GM12878 (cell line): Measurements from ENCODE around the gene RANBP3. TPM values are rescaled to one million over a fixed set of nuclear protein-coding genes. Genes with fewer than 3 reads are reported as not detected.
A peak's percentile ranks its signal among the peaks of the same experiment; 100 is the strongest.

Source experiments
- BCLAF1 ChIP-seq: fragments of 450-650 bp; IDR thresholded peaks from 2 replicates; pipeline ENCODE4 v1.6.1; 2017; ENCODE audit warnings: antibody characterized with exemption, mild to moderate bottlenecking, moderate library complexity
- CBFB ChIP-seq: IDR thresholded peaks from 2 replicates; pipeline ENCODE4 v1.6.1; 2016; ENCODE audit warnings: antibody characterized with exemption, low read depth
- CHD4 ChIP-seq: fragments of 200-600 bp; sonication (generic); IDR thresholded peaks from 2 replicates; pipeline ENCODE4 v1.6.1; 2016; ENCODE audit warnings: mild to moderate bottlenecking
- E4F1 ChIP-seq: fragments of 450-650 bp; IDR thresholded peaks from 2 replicates; pipeline ENCODE4 v1.6.1; 2018; ENCODE audit warnings: borderline replicate concordance, mild to moderate bottlenecking; ENCODE audit not compliant: partially characterized antibody
- FOXM1 ChIP-seq: IDR thresholded peaks from 2 replicates; pipeline ENCODE4 v1.6.1; 2012; ENCODE audit warnings: low read depth, mild to moderate bottlenecking, inconsistent platforms, low read length, moderate library complexity
- HCFC1 ChIP-seq: fragments of 150-350 bp; IDR thresholded peaks from 2 replicates; pipeline ENCODE4 v1.6.1; 2014; ENCODE audit warnings: low read length
- HDGF ChIP-seq: fragments of 450-650 bp; IDR thresholded peaks from 2 replicates; pipeline ENCODE4 v1.6.1; 2016; ENCODE audit warnings: antibody characterized with exemption
- KAT2A ChIP-seq: conservative IDR thresholded peaks from 2 replicates; pipeline ENCODE4 v1.6.1; 2011; ENCODE audit warnings: low read depth, low read length; ENCODE audit not compliant: control insufficient read depth
- MAX ChIP-seq: IDR thresholded peaks from 2 replicates; pipeline ENCODE4 v1.6.1; 2012; ENCODE audit warnings: low read depth, low read length, improper control_type of control experiment
- MEF2B ChIP-seq: fragments of 450-650 bp; IDR thresholded peaks from 2 replicates; pipeline ENCODE4 v1.6.1; 2018; ENCODE audit warnings: mild to moderate bottlenecking, moderate library complexity; ENCODE audit not compliant: partially characterized antibody, poor library complexity, severe bottlenecking
- MTA2 ChIP-seq: fragments of 450-650 bp; IDR thresholded peaks from 2 replicates; pipeline ENCODE4 v1.6.1; 2016; ENCODE audit warnings: low read depth, mild to moderate bottlenecking, moderate library complexity
- MTA3 ChIP-seq: IDR thresholded peaks from 2 replicates; pipeline ENCODE4 v1.6.1; 2012; ENCODE audit warnings: low read length, inconsistent platforms, borderline replicate concordance
- NR2F1 ChIP-seq: fragments of 450-650 bp; conservative IDR thresholded peaks from 2 replicates; pipeline ENCODE4 v1.6.1; 2017; ENCODE audit warnings: mild to moderate bottlenecking
- PAX5 ChIP-seq: IDR thresholded peaks from 2 replicates; pipeline ENCODE4 v1.6.1; 2011; ENCODE audit warnings: low read depth, low read length, borderline replicate concordance
- SMAD5 ChIP-seq: IDR thresholded peaks from 2 replicates; pipeline ENCODE4 v1.6.1; 2016; ENCODE audit warnings: antibody characterized with exemption, low read depth
- SMC3 ChIP-seq: IDR thresholded peaks from 2 replicates; pipeline ENCODE4 v1.6.1; 2011; ENCODE audit warnings: low read length, improper control_type of control experiment, borderline replicate concordance
- STAT1 ChIP-seq: fragments of 450-650 bp; conservative IDR thresholded peaks from 2 replicates; pipeline ENCODE4 v1.6.1; 2014; ENCODE audit warnings: antibody characterized with exemption, mild to moderate bottlenecking
- SUPT20H ChIP-seq: IDR thresholded peaks from 2 replicates; pipeline ENCODE4 v1.6.1; 2011; ENCODE audit warnings: low read depth, mild to moderate bottlenecking, low read length, moderate library complexity, borderline replicate concordance; ENCODE audit not compliant: control insufficient read depth
- TARDBP ChIP-seq: IDR thresholded peaks from 2 replicates; pipeline ENCODE4 v1.6.1; 2016; ENCODE audit warnings: borderline replicate concordance
- TCF3 ChIP-seq: IDR thresholded peaks from 2 replicates; pipeline ENCODE4 v1.6.1; 2012; ENCODE audit warnings: low read depth, mild to moderate bottlenecking, low read length, borderline replicate concordance; ENCODE audit not compliant: insufficient read depth
- YY1 ChIP-seq: IDR thresholded peaks from 2 replicates; pipeline ENCODE4 v1.6.1; 2011; ENCODE audit warnings: low read depth, mild to moderate bottlenecking, low read length
- polyA plus RNA-seq, 11 experiments: library from polyadenylated mRNA; depleted of rRNA in 4 of 11; unstranded in 6 of 11; stranded (reverse) in 5 of 11; fragments of >200 nt; fragmentation: Nextera tagmentation in 4 of 11; fragmentation: Illumina TruSeq in 1 of 11; extraction: Ambion mirVana in 4 of 11; extraction: Trizol in 1 of 11; gene quantifications; 1 replicate in 1 of 11; 2 replicates in 10 of 11; pipeline versions ENCODE4 v1.2.1 to v1.2.3, GENCODE V29; 2011 to 2016; ENCODE audit warnings: inconsistent platforms in 2 of 11, missing spikeins in 2 of 11, low read depth in 1 of 11
- total RNA-seq, 4 experiments: library from RNA; depleted of rRNA in 3 of 4; stranded (reverse); fragments of >200 nt in 3 of 4; fragmentation: Illumina TruSeq in 1 of 4; extraction: Trizol in 1 of 4; gene quantifications; 2 replicates each; pipeline versions ENCODE4 v1.2.1 to v1.2.3, GENCODE V29; 2013 to 2021
- TF ChIP-seq, protein P1 (sequence below): IDR thresholded peaks from 2 replicates; pipeline ENCODE4 v1.6.1; 2011; ENCODE audit warnings: low read depth, low read length, improper control_type of control experiment, borderline replicate concordance
- TF ChIP-seq, protein P2 (sequence below): fragments of 450-650 bp; IDR thresholded peaks from 2 replicates; pipeline ENCODE4 v1.6.1; 2017; ENCODE audit warnings: borderline replicate concordance

Gene RANBP3
- total and polyA plus RNA-seq, 10 of the 15 experiments (the other 5 are each of a cell fraction or from before 2014, with no cell fraction given): 1.1 to 81.6 (median 60.0) TPM

- TF ChIP-seq E4F1 (peak; percentile 68), HCFC1 (no peak), SUPT20H (no peak), HDGF (peak; percentile 99), CBFB (no peak), FOXM1 (no peak), STAT1 (peak; percentile 83; the same call in 1 of the 2 replicates), SMAD5 (no peak), TARDBP (no peak), YY1 (peak; percentile 60; the same call in 1 of the 2 replicates), MTA3 (no peak), NR2F1 (peak; percentile 48; the same call in 1 of the 2 replicates), CHD4 (no peak), PAX5 (no peak; the same call in 1 of the 2 replicates), MTA2 (no peak), SMC3 (no peak), BCLAF1 (no peak), MEF2B (no peak), MAX (no peak; the same call in 1 of the 2 replicates), KAT2A (no peak), TCF3 (peak; percentile 76)
- TF ChIP-seq, protein P1, sequence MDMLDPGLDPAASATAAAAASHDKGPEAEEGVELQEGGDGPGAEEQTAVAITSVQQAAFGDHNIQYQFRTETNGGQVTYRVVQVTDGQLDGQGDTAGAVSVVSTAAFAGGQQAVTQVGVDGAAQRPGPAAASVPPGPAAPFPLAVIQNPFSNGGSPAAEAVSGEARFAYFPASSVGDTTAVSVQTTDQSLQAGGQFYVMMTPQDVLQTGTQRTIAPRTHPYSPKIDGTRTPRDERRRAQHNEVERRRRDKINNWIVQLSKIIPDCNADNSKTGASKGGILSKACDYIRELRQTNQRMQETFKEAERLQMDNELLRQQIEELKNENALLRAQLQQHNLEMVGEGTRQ: no peak
- TF ChIP-seq, protein P2, sequence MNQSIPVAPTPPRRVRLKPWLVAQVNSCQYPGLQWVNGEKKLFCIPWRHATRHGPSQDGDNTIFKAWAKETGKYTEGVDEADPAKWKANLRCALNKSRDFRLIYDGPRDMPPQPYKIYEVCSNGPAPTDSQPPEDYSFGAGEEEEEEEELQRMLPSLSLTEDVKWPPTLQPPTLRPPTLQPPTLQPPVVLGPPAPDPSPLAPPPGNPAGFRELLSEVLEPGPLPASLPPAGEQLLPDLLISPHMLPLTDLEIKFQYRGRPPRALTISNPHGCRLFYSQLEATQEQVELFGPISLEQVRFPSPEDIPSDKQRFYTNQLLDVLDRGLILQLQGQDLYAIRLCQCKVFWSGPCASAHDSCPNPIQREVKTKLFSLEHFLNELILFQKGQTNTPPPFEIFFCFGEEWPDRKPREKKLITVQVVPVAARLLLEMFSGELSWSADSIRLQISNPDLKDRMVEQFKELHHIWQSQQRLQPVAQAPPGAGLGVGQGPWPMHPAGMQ: no peak
These were observed 73.4 kb downstream of the RANBP3 start, which contains the start of gene VMAC (continued) for GRCh38 chr19:5904352-5905113.
